Epithelial cell of proximal tubule (primary cell): ENCODE measurements around the gene BAIAP2L1. TPM values are rescaled to one million over a fixed set of nuclear protein-coding genes. Genes with fewer than 3 reads are reported as not detected.
"Not testable (repeated sequence)": the region's sequence is repeated elsewhere in the genome, so short reads cannot be mapped to it uniquely, and the experiment has no call there.

Source experiments
- DNase-seq: peaks from one replicate; pipeline ENCODE4 v3.0.0-alpha.2; 2011; ENCODE audit warnings: low read depth
- H3K4me3 ChIP-seq: 2 replicates; pipeline ENCODE4 v1.5.1; 2011; ENCODE audit warnings: low read depth, mild to moderate bottlenecking, low read length
- total RNA-seq: library from RNA; depleted of rRNA; stranded (reverse); fragments of >200 nt; gene quantifications from 2 replicates; pipeline ENCODE4 v1.2.3, GENCODE V29; 2015
- TF ChIP-seq, protein P1 (sequence below): conservative IDR thresholded peaks from 2 replicates; pipeline ENCODE4 v1.5.1; 2012; ENCODE audit warnings: low read depth, mild to moderate bottlenecking, low read length

BAIAP2L1 gene
- total RNA-seq, 1 donor from 2014 or later, result 46.8 TPM

DNA sequence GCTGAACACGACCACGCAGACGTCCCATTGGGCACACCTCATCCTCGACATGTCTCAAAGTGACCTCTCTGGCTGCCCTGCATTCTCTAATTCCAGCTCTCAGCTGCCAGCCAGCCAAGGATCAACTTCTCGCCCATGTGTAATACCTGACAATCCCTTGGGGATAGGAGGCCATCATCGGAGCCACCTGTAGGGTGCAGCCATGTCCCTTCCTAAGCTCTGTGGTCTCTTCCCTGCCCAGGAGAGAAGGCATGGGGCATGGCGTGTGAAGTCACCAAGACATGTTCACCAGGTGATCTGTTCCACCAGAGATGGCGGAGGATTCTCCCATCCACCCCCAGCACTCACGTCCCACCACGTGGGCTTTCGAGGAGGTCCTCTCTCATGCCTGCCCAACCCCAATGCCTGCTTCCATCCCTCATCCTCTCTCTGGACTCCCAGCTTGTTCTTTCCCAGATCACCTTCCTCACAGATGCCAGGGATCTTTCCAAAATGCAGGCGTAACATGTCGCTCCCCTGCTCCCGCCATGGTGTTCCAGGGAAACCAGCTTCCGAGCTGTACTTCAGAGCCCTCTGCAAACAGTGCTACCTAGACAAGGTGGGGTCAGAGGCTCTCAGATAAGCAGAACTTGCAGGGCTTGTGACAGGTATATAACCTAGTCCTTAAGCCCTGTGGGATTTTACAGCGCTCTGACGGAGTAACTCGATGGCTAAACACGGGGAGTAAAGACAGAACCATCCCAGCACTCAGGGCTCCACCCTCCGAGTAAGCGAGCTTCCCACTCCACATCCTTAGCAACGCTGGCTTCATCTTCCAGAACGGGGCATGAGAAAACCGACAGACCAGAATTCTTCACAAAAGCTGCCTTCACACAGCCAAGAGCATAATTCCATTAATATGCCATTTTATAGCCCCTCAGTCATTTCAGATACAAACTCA lies 78.3 kb downstream of the BAIAP2L1 start:
- no peak for DNase-seq
- H3K4me3 ChIP-seq, result no peak overlapping the region
- TF ChIP-seq, protein P1, sequence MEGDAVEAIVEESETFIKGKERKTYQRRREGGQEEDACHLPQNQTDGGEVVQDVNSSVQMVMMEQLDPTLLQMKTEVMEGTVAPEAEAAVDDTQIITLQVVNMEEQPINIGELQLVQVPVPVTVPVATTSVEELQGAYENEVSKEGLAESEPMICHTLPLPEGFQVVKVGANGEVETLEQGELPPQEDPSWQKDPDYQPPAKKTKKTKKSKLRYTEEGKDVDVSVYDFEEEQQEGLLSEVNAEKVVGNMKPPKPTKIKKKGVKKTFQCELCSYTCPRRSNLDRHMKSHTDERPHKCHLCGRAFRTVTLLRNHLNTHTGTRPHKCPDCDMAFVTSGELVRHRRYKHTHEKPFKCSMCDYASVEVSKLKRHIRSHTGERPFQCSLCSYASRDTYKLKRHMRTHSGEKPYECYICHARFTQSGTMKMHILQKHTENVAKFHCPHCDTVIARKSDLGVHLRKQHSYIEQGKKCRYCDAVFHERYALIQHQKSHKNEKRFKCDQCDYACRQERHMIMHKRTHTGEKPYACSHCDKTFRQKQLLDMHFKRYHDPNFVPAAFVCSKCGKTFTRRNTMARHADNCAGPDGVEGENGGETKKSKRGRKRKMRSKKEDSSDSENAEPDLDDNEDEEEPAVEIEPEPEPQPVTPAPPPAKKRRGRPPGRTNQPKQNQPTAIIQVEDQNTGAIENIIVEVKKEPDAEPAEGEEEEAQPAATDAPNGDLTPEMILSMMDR, result no peak

DNA sequence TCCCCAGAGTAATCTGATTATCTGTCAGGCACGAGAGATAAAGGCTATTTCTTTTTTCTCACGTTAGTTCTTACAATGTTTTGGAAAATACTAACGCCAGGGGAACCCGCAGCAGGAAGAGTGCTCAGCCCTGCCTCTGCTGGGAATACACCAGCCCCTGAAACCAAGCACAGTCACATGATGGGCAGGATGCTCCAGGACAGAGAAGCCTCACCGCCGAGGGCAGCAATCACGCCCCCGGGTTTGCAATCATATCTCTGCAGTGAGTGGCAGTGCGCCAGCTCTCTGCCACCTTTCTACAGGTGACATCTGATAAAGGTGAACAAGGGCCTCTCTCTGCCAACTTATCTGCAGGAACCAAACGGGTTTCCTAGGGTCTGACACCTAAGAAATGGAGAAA lies 79.6 kb downstream of the BAIAP2L1 start:
- DNase-seq, result no peak
- no peak overlapping the region for H3K4me3 ChIP-seq
- TF ChIP-seq, protein P1, result no peak

DNA sequence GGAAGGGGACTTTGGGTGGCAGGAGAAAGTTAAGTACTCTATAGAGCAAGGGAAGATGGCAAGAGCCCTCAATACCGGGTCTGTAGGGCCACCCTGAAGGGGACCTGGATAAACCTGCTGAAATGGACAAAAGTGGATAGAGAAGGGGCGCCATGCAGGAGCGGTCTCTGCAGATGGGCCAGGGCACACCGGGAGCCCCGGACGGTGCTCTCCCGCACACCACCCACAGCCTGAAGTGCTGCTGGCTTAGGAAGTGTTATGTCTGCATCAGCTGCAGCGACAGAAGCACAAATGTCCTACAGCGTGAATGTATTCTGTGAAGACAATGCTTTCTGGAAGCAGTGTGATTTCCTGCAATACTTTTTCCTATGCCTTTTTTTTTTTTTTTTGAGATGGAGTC lies 81.7 kb downstream of the BAIAP2L1 start:
- TF ChIP-seq, protein P1, result no peak
- H3K4me3 ChIP-seq, result no peak overlapping the region
- no peak for DNase-seq

DNA sequence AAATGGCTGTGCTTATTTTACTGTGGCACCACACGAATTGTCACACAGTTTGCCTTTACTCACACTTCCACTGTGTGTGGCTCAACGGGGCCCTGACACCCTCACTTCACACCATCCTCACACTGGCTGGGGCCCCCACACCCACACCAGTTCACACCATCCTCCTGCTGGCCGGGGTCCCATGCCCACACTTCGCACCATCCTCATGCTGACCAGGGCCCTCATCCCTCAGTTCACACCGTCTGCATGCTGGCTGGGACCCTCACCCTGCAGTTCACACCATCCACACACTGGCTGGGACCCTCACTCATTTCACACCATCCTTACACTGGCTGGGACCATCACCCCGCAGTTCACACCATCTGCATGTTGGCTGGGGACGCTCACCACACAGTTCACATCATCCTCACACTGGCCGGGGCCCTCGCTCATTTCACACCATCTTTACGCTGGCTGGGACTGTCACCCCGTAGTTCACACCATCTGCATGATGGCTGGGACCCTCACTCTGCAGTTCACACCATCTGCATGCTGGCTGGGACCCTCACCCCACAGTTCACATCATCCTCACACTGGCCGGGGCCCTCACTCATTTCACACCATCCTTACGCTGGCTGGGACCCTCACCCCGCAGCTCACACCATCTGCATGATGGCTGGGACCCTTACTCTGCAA lies 83.4 kb downstream of the BAIAP2L1 start:
- no peak for DNase-seq
- no peak overlapping the region for H3K4me3 ChIP-seq
- TF ChIP-seq, protein P1, result no peak

DNA sequence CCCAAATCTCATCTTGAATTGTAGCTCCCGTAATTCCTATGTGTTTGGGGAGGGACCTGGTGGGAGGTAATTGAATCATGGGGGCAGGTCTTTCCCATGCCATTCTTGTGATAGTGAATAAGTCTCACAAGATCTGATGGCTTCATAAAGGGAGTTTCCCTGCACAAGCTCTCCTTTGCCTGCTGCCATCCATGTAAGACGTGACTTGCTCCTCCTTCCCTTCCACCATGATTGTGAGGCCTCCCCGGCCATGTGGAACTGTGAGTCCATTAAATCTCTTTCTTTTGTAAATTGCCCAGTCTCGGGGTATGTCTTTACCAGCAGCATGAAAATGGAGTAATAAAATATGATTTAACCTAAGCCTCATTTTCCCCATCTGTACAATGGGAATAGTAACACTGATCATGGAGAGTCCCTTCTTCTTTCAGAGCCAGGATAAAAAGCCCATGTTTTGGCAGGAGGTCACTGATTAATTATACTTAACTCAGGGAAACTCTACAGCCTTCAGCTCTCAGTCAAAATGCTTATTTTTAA lies 84.8 kb downstream of the BAIAP2L1 start:
- H3K4me3 ChIP-seq, DNase-seq: not testable (repeated sequence)

DNA sequence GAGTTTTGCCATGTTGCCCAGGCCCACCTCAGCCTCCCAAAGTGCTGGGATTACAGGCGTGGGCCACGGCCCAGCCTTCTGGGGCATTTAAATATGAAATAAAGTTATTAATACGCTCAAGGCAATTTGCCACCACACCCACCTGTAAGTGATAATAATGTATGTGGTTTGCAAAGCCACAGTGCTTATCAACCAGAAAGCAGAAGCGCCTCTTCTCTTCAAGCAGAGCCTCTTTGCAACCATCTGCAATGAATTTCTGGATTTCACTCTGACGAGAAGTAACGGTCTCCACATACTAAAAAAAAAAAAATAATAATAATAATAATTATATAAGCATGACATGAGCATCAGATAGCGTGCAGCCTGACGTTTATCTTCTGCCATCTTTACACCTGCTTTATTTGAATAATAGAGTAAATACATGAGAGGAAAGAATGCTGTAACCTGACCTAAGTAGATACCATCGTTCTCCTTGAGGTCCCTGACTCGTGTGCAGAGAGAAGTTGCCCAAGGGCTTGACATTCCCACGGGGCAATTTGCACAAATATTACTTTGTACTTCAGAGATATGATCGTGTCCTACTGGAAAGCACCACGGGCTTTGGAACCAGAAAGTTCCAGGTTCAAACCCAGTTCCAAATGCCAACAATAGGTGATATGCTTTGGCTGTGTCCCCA lies 85.4 kb downstream of the BAIAP2L1 start:
- TF ChIP-seq, protein P1, result no peak
- DNase-seq, result no peak
- no peak overlapping the region for H3K4me3 ChIP-seq

DNA sequence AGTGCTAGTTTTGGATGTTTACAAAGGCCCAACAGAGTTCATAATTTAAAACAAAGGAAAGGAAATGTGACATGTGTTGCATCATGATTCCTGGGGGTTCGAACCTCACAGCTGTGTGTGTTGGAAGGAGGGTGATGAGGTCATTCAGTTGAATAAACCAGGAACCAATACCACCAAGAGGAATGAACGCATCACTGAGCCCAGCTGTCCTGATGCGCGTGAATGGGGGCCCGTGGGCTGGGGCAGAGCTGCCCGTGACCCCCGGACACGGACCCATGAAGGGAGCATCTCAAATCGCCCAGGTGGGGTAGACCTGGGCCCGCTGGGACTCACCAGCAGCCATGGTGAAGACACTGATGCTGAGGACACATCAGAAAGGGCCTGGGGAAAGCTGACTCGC lies 86.4 kb downstream of the BAIAP2L1 start:
- DNase-seq, result no peak
- TF ChIP-seq, protein P1, result no peak
- H3K4me3 ChIP-seq, result no peak overlapping the region
